Measurements from ENCODE around the gene CALR3. TPM values are rescaled to one million over a fixed set of nuclear protein-coding genes. Genes with fewer than 3 reads are reported as not detected.

The CALR3 gene
- total and polyA plus RNA-seq, 2 of the 13 experiments (the other 11 are each of a cell fraction or from before 2014, with no cell fraction given): not detected

DNA sequence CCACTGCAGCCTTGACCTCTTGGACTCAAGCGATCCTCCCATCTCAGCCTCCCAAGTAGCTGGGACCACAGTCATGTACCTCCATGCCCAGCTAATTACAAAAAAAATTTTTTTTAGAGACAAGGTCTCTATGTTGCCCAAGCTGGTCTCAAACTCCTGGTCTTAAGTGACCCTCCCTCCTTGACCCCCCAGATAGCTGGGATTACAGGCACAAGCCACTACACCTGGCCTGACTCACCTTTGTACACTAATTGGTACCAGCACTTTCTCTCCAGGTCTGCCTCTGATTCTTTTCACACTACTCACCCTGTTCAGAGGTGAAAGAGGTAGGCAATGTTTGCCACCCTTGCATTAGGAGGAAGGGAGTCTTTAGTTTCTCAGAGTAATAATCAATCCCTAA, 18.7 kb downstream of the CALR3 start:
- ChIA-PET POLR2A (no interaction called here), CTCF (ENCODE audit: low intra/inter-chr PET ratio, low total read pairs) (no interaction called here)
- H3K9me3 ChIP-seq (ENCODE audit: low read length): peaks cover 6% of the 10 kb centered on the region
- no peak overlapping the region for H3K9ac ChIP-seq (ENCODE audit: insufficient read depth, low read depth, low read length)
- H3K27me3 ChIP-seq (ENCODE audit: control insufficient read depth in 1 of 2, insufficient read depth in 2 of 2, low read length in 2 of 2): no peaks in the 10 kb centered on the region
- no peak for ATAC-seq
- no TSS peak for BruUV-seq (replicated peaks)
- intact Hi-C loops (cut with micrococcal nuclease; ENCODE audit: unreplicated experiment) (no loop called here), in situ Hi-C loops (cut with HindIII; ENCODE audit: extremely low pct_ligation_motif_present, low pct_unique_long_range_greater_than_20kb) (no loop called here)
- H3K27ac ChIP-seq (ENCODE audit: extremely low read length, insufficient read depth, low read length): no peak overlapping the region
- WGBS (ENCODE audit: low lambda C conversion rate): 67% methylated on average over 1 of the region's 1 CpG
- no peak overlapping the region for H2AFZ ChIP-seq (ENCODE audit: low read length)
- no peak overlapping the region for H3K4me2 ChIP-seq (ENCODE audit: low read depth, low read length)
- no peak overlapping the region for H3K4me3 ChIP-seq (replicated peaks in 1 of 3; ENCODE audit: insufficient read depth in 1 of 3, low read depth in 2 of 3, low read length in 3 of 3)
- DNase-seq (ENCODE audit: low spot score): no peak
- no peaks in the 10 kb centered on the region for H3K36me3 ChIP-seq (replicated peaks in 1 of 2; ENCODE audit: control insufficient read depth in 1 of 2, insufficient read depth in 2 of 2, low read length in 2 of 2)
- FAIRE-seq: no peak
- no peaks in the 10 kb centered on the region for H3K79me2 ChIP-seq (ENCODE audit: insufficient read depth, low read length)
- H4K20me1 ChIP-seq (ENCODE audit: insufficient read depth, low read length): no peaks in the 10 kb centered on the region
- peaks cover 38% of the 10 kb centered on the region for H3K4me1 ChIP-seq (ENCODE audit: insufficient read depth, low read length)
- no peak for TF ChIP-seq MAFG (CRISPR knock-in tag; IDR thresholded peaks at IDR 0.05)
- TF ChIP-seq, protein P1, sequence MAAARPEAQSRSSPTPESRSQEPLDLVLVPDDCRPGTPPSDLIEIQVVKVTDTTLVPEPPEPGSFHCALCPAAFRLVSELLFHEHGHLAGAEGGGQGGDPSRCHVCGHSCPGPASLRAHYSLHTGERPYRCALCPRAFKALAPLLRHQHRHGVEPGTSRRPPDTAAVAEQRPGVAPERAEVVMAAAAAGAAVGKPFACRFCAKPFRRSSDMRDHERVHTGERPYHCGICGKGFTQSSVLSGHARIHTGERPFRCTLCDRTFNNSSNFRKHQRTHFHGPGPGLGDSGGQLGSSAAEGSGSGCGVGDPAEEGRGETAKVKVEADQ (CRISPR knock-in tag; IDR thresholded peaks at IDR 0.05; ENCODE audit: borderline replicate concordance): no peak
- TF ChIP-seq ZNF556 (CRISPR knock-in tag; IDR thresholded peaks at IDR 0.05; ENCODE audit: borderline replicate concordance): no peak
- no peak for TF ChIP-seq MBNL3 (CRISPR knock-in tag; conservative IDR thresholded peaks at IDR 0.05)
- TF ChIP-seq, protein P2, sequence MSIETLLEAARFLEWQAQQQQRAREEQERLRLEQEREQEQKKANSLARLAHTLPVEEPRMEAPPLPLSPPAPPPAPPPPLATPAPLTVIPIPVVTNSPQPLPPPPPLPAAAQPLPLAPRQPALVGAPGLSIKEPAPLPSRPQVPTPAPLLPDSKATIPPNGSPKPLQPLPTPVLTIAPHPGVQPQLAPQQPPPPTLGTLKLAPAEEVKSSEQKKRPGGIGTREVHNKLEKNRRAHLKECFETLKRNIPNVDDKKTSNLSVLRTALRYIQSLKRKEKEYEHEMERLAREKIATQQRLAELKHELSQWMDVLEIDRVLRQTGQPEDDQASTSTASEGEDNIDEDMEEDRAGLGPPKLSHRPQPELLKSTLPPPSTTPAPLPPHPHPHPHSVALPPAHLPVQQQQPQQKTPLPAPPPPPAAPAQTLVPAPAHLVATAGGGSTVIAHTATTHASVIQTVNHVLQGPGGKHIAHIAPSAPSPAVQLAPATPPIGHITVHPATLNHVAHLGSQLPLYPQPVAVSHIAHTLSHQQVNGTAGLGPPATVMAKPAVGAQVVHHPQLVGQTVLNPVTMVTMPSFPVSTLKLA (IDR thresholded peaks at IDR 0.05): no peak
- TF ChIP-seq, protein P3, sequence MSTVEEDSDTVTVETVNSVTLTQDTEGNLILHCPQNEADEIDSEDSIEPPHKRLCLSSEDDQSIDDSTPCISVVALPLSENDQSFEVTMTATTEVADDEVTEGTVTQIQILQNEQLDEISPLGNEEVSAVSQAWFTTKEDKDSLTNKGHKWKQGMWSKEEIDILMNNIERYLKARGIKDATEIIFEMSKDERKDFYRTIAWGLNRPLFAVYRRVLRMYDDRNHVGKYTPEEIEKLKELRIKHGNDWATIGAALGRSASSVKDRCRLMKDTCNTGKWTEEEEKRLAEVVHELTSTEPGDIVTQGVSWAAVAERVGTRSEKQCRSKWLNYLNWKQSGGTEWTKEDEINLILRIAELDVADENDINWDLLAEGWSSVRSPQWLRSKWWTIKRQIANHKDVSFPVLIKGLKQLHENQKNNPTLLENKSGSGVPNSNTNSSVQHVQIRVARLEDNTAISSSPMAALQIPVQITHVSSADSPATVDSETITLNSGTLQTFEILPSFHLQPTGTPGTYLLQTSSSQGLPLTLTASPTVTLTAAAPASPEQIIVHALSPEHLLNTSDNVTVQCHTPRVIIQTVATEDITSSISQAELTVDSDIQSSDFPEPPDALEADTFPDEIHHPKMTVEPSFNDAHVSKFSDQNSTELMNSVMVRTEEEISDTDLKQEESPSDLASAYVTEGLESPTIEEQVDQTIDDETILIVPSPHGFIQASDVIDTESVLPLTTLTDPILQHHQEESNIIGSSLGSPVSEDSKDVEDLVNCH (CRISPR knock-in tag; IDR thresholded peaks at IDR 0.05): no peak
- no peak for TF ChIP-seq ZNF282 (IDR thresholded peaks at IDR 0.05; ENCODE audit: partially characterized antibody)
- TF ChIP-seq REPIN1 (CRISPR knock-in tag; IDR thresholded peaks at IDR 0.05; ENCODE audit: borderline replicate concordance, low read depth): no peak
- TF ChIP-seq ZNF251 (CRISPR knock-in tag; IDR thresholded peaks at IDR 0.05): no peak
- TF ChIP-seq ZNF354B (CRISPR knock-in tag; IDR thresholded peaks at IDR 0.05): no peak
- TF ChIP-seq, protein P4, sequence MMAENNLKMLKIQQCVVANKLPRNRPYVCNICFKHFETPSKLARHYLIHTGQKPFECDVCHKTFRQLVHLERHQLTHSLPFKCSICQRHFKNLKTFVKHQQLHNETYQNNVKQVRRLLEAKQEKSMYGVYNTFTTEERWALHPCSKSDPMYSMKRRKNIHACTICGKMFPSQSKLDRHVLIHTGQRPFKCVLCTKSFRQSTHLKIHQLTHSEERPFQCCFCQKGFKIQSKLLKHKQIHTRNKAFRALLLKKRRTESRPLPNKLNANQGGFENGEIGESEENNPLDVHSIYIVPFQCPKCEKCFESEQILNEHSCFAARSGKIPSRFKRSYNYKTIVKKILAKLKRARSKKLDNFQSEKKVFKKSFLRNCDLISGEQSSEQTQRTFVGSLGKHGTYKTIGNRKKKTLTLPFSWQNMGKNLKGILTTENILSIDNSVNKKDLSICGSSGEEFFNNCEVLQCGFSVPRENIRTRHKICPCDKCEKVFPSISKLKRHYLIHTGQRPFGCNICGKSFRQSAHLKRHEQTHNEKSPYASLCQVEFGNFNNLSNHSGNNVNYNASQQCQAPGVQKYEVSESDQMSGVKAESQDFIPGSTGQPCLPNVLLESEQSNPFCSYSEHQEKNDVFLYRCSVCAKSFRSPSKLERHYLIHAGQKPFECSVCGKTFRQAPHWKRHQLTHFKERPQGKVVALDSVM (CRISPR knock-in tag; IDR thresholded peaks at IDR 0.05): no peak; the same call in 1 of the 2 replicates
